DOHH2 (cell line): ENCODE measurements around the gene PCARE.

Experiments
- H3F3A ChIP-seq: fragments of 200-600 bp; sonication (generic), shearing (Covaris generic); 2 replicates; pipeline ENCODE4 v1.6.0; 2016; ENCODE audit warnings: antibody characterized with exemption, mild to moderate bottlenecking; ENCODE audit not compliant: control insufficient read depth, insufficient read depth
- H3K27ac ChIP-seq: fragments of 200-600 bp; sonication (generic); 2 replicates; pipeline ENCODE4 v1.5.1; 2014; ENCODE audit warnings: low read depth, mild to moderate bottlenecking, low read length, moderate library complexity
- H3K27me3 ChIP-seq: fragments of 200-600 bp; sonication (generic); 2 replicates; pipeline ENCODE4 v1.6.1; 2014; ENCODE audit warnings: mild to moderate bottlenecking, low read length, mixed read lengths; ENCODE audit not compliant: control insufficient read depth
- H3K36me3 ChIP-seq: fragments of 200-600 bp; sonication (generic); 2 replicates; pipeline ENCODE4 v1.6.1; 2014; ENCODE audit warnings: mild to moderate bottlenecking, low read length, moderate library complexity, mixed read lengths; ENCODE audit not compliant: control insufficient read depth
- H3K4me1 ChIP-seq: fragments of 200-600 bp; sonication (generic); 2 replicates; pipeline ENCODE4 v1.6.1; 2014; ENCODE audit warnings: mild to moderate bottlenecking, low read length, mixed read lengths; ENCODE audit not compliant: control insufficient read depth
- H3K4me2 ChIP-seq: fragments of 200-600 bp; sonication (generic); 2 replicates; pipeline ENCODE4 v1.6.0; 2014; ENCODE audit warnings: mild to moderate bottlenecking, low read length, moderate library complexity
- H3K4me3 ChIP-seq: fragments of 200-600 bp; sonication (generic); 2 replicates; pipeline ENCODE4 v1.5.1; 2014; ENCODE audit warnings: mild to moderate bottlenecking, low read length, mixed read lengths
- H3K79me2 ChIP-seq: fragments of 200-600 bp; sonication (generic); 2 replicates; pipeline ENCODE4 v1.6.1; 2014; ENCODE audit warnings: mild to moderate bottlenecking, low read length, mixed read lengths; ENCODE audit not compliant: control insufficient read depth
- H3K9me2 ChIP-seq: fragments of 200-600 bp; sonication (generic); replicated peaks from 2 replicates; pipeline ENCODE4 v1.6.1; 2014; ENCODE audit warnings: mild to moderate bottlenecking, low read length, mixed read lengths; ENCODE audit not compliant: control insufficient read depth
- H3K9me3 ChIP-seq: fragments of 200-600 bp; sonication (generic); 2 replicates; pipeline ENCODE4 v1.6.1; 2014; ENCODE audit warnings: antibody characterized with exemption, low read length, mixed read lengths; ENCODE audit not compliant: control insufficient read depth, insufficient read depth
- H4K20me1 ChIP-seq: fragments of 200-600 bp; sonication (generic); 2 replicates; pipeline ENCODE4 v1.6.0; 2014; ENCODE audit warnings: low read depth, mild to moderate bottlenecking, antibody characterized with exemption, low read length, moderate library complexity; ENCODE audit not compliant: control insufficient read depth, insufficient read depth
- EZH2phosphoT487 ChIP-seq: fragments of 200-600 bp; sonication (generic); IDR thresholded peaks from 2 replicates; pipeline ENCODE4 v1.6.1; 2017; ENCODE audit warnings: borderline replicate concordance, mild to moderate bottlenecking, antibody characterized with exemption, low read length, moderate library complexity, mixed read lengths
- TF ChIP-seq, protein P1 (sequence below): fragments of 200-600 bp; sonication (generic); IDR thresholded peaks from one replicate; pipeline ENCODE4 v1.5.1; 2014; ENCODE audit warnings: antibody characterized with exemption, mild to moderate bottlenecking, low read depth, low read length; ENCODE audit not compliant: poor library complexity, severe bottlenecking

Gene PCARE

GRCh38 chr2:29075894-29076705 is 1.8 kb upstream of the PCARE start:
- Histone ChIP-seq H3F3A (no peaks in the 10 kb centered on the region), H3K4me3 (no peak overlapping the region), H4K20me1 (no peaks in the 10 kb centered on the region), H3K4me2 (no peak overlapping the region), H3K27ac (no peak overlapping the region), H3K9me3 (peaks cover 7% of the 10 kb centered on the region; the same call in 1 of the 2 replicates), H3K4me1 (no peaks in the 10 kb centered on the region), H3K36me3 (no peaks in the 10 kb centered on the region), H3K27me3 (no peaks in the 10 kb centered on the region), H3K79me2 (no peaks in the 10 kb centered on the region), H3K9me2 (no peaks in the 10 kb centered on the region)
- TF ChIP-seq EZH2phosphoT487 = no peak
- TF ChIP-seq, protein P1, sequence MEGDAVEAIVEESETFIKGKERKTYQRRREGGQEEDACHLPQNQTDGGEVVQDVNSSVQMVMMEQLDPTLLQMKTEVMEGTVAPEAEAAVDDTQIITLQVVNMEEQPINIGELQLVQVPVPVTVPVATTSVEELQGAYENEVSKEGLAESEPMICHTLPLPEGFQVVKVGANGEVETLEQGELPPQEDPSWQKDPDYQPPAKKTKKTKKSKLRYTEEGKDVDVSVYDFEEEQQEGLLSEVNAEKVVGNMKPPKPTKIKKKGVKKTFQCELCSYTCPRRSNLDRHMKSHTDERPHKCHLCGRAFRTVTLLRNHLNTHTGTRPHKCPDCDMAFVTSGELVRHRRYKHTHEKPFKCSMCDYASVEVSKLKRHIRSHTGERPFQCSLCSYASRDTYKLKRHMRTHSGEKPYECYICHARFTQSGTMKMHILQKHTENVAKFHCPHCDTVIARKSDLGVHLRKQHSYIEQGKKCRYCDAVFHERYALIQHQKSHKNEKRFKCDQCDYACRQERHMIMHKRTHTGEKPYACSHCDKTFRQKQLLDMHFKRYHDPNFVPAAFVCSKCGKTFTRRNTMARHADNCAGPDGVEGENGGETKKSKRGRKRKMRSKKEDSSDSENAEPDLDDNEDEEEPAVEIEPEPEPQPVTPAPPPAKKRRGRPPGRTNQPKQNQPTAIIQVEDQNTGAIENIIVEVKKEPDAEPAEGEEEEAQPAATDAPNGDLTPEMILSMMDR = no peak

GRCh38 chr2:29073933-29074332 is 390 bp downstream of the PCARE start:
- TF ChIP-seq, protein P1 = no peak
- TF ChIP-seq EZH2phosphoT487 = no peak
- no peak overlapping the region for H3K27ac ChIP-seq
- H3F3A ChIP-seq = no peaks in the 10 kb centered on the region
- no peaks in the 10 kb centered on the region for H3K9me3 ChIP-seq
- no peaks in the 10 kb centered on the region for H4K20me1 ChIP-seq
- H3K4me1 ChIP-seq = no peaks in the 10 kb centered on the region
- H3K4me3 ChIP-seq = no peak overlapping the region
- no peak overlapping the region for H3K4me2 ChIP-seq
- H3K27me3 ChIP-seq = no peaks in the 10 kb centered on the region
- no peaks in the 10 kb centered on the region for H3K9me2 ChIP-seq
- no peaks in the 10 kb centered on the region for H3K79me2 ChIP-seq
- no peaks in the 10 kb centered on the region for H3K36me3 ChIP-seq

GRCh38 chr2:29072971-29073725 is 1.2 kb downstream of the PCARE start:
- H3K9me2 ChIP-seq = no peaks in the 10 kb centered on the region
- no peak overlapping the region for H3K4me2 ChIP-seq
- H3K27ac ChIP-seq = no peak overlapping the region
- no peaks in the 10 kb centered on the region for H3K36me3 ChIP-seq
- no peak for TF ChIP-seq EZH2phosphoT487
- TF ChIP-seq, protein P1 = no peak
- no peak overlapping the region for H3K4me3 ChIP-seq
- no peaks in the 10 kb centered on the region for H3K9me3 ChIP-seq
- no peaks in the 10 kb centered on the region for H4K20me1 ChIP-seq
- H3K4me1 ChIP-seq = no peaks in the 10 kb centered on the region
- H3K79me2 ChIP-seq = no peaks in the 10 kb centered on the region
- no peaks in the 10 kb centered on the region for H3K27me3 ChIP-seq
- no peaks in the 10 kb centered on the region for H3F3A ChIP-seq
